ENCODE results near the gene CDH8.
"Not testable (repeated sequence)": the region's sequence is repeated elsewhere in the genome, so short reads cannot be mapped to it uniquely, and the experiment has no call there.

The CDH8 gene

DNA sequence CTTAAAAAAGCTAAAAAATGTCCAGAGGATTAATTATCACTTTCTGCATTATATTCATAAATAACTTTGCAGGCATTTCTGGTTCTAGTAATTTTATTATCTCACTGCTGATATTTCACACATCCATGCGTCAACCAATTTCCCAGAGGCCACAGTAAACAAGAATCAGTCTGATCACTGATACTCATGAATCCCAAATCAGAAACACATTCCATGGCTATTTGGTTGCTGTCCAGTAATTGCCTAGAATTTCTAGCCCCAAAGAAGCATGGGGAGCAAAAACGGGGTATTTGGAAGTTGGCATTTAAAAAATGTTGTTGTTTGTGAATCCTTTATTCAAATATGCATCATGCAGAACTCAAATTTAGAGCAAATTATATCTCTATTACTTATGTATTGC is 244.8 kb downstream of the CDH8 start:
- DNase-seq (ENCODE audit: low read depth) = peak; percentile 30

GRCh38 chr16:61781855-61782254 is 254.4 kb downstream of the CDH8 start:
- not testable (repeated sequence) for DNase-seq (ENCODE audit: low read depth)

DNA sequence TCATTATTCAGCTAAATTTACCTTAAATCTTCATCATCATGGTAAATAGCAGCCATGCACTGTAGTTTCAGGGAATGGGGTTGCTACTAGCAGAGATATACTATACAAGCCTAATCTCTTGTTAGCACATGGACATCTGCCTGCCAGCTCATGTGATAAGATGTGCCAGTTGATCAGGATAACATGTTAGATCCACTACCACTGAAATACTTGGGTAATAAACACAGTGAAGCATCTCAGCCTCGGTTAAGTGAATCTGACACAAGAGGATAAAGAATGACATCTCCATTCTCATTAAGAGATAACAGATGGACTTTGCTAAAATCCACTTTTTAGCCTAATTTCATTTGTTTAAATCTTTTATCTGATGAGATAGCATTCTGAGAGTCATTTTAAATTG is 256.1 kb downstream of the CDH8 start:
- no peak for DNase-seq (ENCODE audit: low read depth)

GRCh38 chr16:61770301-61770700 is 265.9 kb downstream of the CDH8 start:
- DNase-seq (ENCODE audit: low read depth) = peak; percentile 9

GRCh38 chr16:61763991-61764390 is 272.2 kb downstream of the CDH8 start:
- no peak for DNase-seq (ENCODE audit: low read depth)

DNA sequence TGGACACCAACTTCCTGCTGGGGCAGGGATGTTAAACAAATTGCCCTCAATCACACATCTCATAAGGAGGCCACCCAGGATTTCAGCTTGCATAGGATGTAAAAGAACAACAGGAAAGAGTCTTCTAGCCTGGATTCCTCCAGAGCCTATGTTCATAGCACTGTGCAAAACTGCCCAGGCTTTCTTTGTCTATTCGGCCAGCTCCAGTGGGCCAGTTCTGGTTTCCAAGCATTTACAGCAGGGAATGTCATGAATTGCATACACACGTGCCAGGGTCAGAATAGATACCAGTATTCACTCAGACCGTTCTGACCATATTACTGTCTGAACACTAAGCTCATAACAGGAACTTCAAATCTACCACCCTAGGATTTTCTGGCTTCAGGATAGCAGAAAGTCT is 273.2 kb downstream of the CDH8 start:
- DNase-seq (ENCODE audit: low read depth) = no peak

DNA sequence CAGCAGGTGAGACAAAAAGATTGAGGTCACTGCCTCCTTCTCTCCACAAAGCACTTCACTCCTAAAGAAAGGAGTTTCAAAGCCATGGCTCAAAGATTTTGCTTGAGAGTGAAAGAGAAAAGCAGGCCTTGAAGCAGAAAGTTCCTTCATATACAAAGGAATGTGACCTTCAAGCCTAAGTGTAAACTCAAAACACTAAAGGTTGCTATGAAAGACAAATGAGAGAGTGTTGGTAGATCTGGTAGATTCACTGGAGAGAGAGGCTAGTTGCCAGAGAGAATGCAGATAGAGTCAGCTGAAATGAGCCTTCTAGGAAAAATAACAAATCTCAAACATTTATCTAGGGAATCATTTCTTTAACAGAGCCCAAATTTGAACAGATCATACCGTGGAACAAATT is 305.2 kb downstream of the CDH8 start:
- no peak for DNase-seq (ENCODE audit: low read depth)

DNA sequence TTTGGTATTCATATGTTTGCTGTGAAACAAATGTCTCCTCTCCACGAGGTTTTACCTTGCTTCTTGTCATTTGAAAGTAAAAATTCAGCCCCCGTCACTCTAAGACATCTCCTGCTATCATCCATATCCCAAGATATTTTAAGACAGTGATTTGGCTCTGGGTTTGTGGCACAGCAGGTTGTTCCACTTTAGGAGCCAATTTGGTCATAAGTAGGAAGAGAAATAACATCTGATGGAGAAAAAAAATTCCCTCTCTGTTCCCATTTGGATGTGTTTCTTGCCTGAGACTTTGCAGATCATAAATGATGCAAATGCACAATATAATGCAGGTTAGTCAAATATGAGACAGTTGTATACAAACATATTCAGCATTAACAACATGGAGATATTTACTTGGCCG is 309.5 kb downstream of the CDH8 start:
- no peak for DNase-seq (ENCODE audit: low read depth)

GRCh38 chr16:61726125-61726524 is 310.1 kb downstream of the CDH8 start:
- DNase-seq (ENCODE audit: low read depth) = no peak

DNA sequence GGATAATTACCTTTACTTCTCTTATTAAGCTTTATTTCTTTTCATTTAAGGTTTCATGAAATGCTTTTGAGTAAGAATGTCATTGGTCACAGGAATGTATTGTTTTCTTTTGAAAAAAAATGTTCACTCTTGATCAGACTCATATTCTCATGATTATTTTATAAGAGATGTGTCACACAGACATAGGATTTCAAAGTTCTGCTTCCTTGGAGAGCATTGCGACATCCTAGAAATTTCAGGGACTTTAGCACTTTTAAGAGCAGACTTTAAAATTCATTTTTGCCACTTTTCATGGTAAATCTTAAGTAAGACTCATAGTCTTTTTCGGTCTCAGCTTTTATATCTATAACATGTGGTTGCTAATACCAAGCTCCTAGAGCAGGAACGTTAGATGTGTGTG is 314.7 kb downstream of the CDH8 start:
- DNase-seq (ENCODE audit: low read depth) = no peak

GRCh38 chr16:61715393-61715792 is 320.8 kb downstream of the CDH8 start:
- DNase-seq (ENCODE audit: low read depth) = no peak

- no peak for DNase-seq (ENCODE audit: low read depth)
Observed at GRCh38 chr16:61713787-61714186, 322.5 kb downstream of the CDH8 start.

- not testable (repeated sequence) for DNase-seq (ENCODE audit: low read depth)
Observed at GRCh38 chr16:61699640-61700039, 336.6 kb downstream of the CDH8 start.

- DNase-seq (ENCODE audit: low read depth) = no peak
Observed at GRCh38 chr16:61684541-61684940, 351.7 kb downstream of the CDH8 start.

GRCh38 chr16:61681673-61682072 is 354.6 kb downstream of the CDH8 start:
- no peak for DNase-seq (ENCODE audit: low read depth)

GRCh38 chr16:61681124-61681523 is 355.1 kb downstream of the CDH8 start:
- DNase-seq (ENCODE audit: low read depth) = no peak

GRCh38 chr16:61678182-61678581 is 358.1 kb downstream of the CDH8 start:
- DNase-seq (ENCODE audit: low read depth) = no peak

DNA sequence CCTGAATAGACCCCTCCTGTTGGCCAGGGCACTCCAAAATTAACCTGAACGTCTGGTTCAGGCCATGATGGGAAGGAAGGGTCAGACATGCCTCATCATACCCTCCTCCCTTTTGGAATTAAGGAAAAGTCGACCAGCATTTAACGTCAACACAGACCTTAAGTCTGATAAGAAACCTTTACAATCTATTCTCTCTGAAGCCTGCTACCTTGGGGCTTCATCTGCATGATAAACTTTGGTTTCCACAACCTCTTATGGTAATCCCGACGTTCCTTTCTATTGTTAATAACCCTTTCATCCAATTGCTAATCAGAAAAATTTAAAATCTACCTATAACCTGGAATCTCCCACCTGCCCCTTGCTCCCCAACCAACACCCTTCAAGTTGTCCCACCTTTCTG is 358.5 kb downstream of the CDH8 start:
- no peak for DNase-seq (ENCODE audit: low read depth)

GRCh38 chr16:61676740-61677139 is 359.5 kb downstream of the CDH8 start:
- no peak for DNase-seq (ENCODE audit: low read depth)

GRCh38 chr16:61671161-61671560 is 365.1 kb downstream of the CDH8 start:
- no peak for DNase-seq (ENCODE audit: low read depth)

DNA sequence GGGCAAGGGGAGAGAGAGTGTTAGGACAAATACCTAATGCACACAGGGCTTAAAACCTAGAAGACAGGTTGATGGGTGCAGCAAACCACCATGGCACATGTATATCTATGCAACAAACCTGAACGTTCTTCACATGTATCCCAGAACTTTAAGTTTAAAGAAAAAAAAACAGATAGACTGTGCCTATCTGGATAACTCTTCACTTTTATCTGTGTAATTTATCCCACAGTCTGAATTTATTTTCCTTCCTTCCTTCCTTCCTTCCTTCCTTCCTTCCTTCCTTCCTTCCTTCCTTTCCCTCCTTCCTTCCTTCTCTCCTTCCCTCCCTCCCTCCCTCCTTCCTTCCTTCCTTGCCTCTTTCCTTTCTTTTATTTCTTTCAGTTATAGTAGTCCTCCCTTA is 370.7 kb downstream of the CDH8 start:
- DNase-seq (ENCODE audit: low read depth) = no peak

- no peak for DNase-seq (ENCODE audit: low read depth)
Observed at GRCh38 chr16:61659936-61660335, 376.3 kb downstream of the CDH8 start.

GRCh38 chr16:61654962-61655361 is 381.3 kb downstream of the CDH8 start:
- no peak for DNase-seq (ENCODE audit: low read depth)

GRCh38 chr16:61653544-61653943 is 382.7 kb downstream of the CDH8 start:
- no peak for DNase-seq (ENCODE audit: low read depth)

GRCh38 chr16:61645561-61645960 is 390.7 kb downstream of the CDH8 start:
- no peak for DNase-seq (ENCODE audit: low read depth)

All from EH (cell line).